Kidney epithelial cell (primary cell): ENCODE data around the gene S100A7A. TPM values are rescaled to one million over a fixed set of nuclear protein-coding genes. Genes with fewer than 3 reads are reported as not detected.
A peak's percentile ranks its signal among the peaks of the same experiment; 100 is the strongest.
"Not testable (repeated sequence)": the region's sequence is repeated elsewhere in the genome, so short reads cannot be mapped to it uniquely, and the experiment has no call there.

Source experiments
- DNase-seq: peaks from one replicate; pipeline ENCODE4 v3.0.0-alpha.2; 2010; ENCODE audit warnings: low read depth
- H3K27me3 ChIP-seq: 2 replicates; pipeline ENCODE4 v1.6.0; 2011; ENCODE audit warnings: low read length; ENCODE audit not compliant: control insufficient read depth, insufficient read depth
- H3K36me3 ChIP-seq: 2 replicates; pipeline ENCODE4 v1.5.1; 2011; ENCODE audit warnings: low read length; ENCODE audit not compliant: control insufficient read depth, insufficient read depth
- H3K4me3 ChIP-seq: 2 replicates; pipeline ENCODE4 v1.5.1; 2011; ENCODE audit warnings: low read depth, mild to moderate bottlenecking, control low read depth, low read length
- CTCF ChIP-seq: IDR thresholded peaks from 2 replicates; pipeline ENCODE4 v1.5.1; 2011; ENCODE audit warnings: mild to moderate bottlenecking, moderate library complexity, low read length, control low read depth, inconsistent platforms; ENCODE audit not compliant: insufficient read depth, poor library complexity, severe bottlenecking
- total RNA-seq: library from RNA; depleted of rRNA; stranded (reverse); fragments of >200 nt; gene quantifications from 2 replicates; pipeline ENCODE4 v1.2.3, GENCODE V29; 2015

S100A7A gene
- total RNA-seq, 1 donor from 2014 or later: not detected

GRCh38 chr1:153400244-153400643, 16.1 kb upstream of the S100A7A start:
- Histone ChIP-seq H3K4me3 (no peak overlapping the region), H3K36me3 (no peaks in the 10 kb centered on the region), H3K27me3 (no peaks in the 10 kb centered on the region)
- DNase-seq: no peak
- TF ChIP-seq CTCF: no peak

- no peak overlapping the region for H3K4me3 ChIP-seq
- no peaks in the 10 kb centered on the region for H3K36me3 ChIP-seq
- no peak for TF ChIP-seq CTCF
- DNase-seq: no peak
- no peaks in the 10 kb centered on the region for H3K27me3 ChIP-seq
Observed at GRCh38 chr1:153401461-153401860, 14.9 kb upstream of the S100A7A start.

- H3K36me3 ChIP-seq: no peaks in the 10 kb centered on the region
- H3K4me3 ChIP-seq: no peak overlapping the region
- TF ChIP-seq CTCF: no peak
- DNase-seq: no peak
- H3K27me3 ChIP-seq: no peaks in the 10 kb centered on the region
Observed at GRCh38 chr1:153402226-153402625, 14.1 kb upstream of the S100A7A start.

DNA sequence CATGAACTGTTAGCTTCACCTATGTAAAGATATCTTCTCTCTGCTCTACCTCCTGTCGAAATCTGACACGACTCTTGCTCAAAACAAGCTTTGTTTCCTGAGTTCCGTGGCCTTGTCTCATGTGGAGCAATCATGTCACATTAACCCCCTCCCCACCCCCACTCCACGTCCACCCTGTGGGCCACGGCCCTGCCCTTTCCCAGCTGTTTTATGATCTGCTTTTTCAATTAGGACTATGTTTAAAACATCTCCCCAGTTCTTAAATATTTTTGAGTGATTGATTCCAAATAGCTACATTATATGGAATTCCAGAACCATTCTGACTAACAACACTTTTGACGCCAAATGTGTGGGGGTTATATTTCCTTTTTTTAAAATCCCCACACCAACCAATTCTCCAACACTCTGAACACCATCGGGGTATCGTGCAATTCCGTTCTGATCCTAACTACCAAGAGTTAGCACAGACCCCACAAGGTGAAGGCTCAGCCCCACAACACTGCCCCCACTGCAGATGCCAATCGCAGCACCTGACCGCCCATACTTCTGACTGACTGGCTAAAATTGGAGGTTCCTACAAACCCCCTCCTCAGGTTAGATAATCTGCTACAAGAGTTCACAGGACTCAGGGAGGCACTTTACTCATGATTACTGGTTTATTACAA, 12.8 kb upstream of the S100A7A start:
- TF ChIP-seq CTCF: no peak
- H3K27me3 ChIP-seq: no peaks in the 10 kb centered on the region
- H3K4me3 ChIP-seq: no peak overlapping the region
- DNase-seq: no peak
- no peaks in the 10 kb centered on the region for H3K36me3 ChIP-seq

GRCh38 chr1:153404086-153404635, 12.2 kb upstream of the S100A7A start:
- no peak for DNase-seq
- TF ChIP-seq CTCF: no peak
- H3K27me3 ChIP-seq: no peaks in the 10 kb centered on the region
- H3K36me3 ChIP-seq: no peaks in the 10 kb centered on the region
- no peak overlapping the region for H3K4me3 ChIP-seq

DNA sequence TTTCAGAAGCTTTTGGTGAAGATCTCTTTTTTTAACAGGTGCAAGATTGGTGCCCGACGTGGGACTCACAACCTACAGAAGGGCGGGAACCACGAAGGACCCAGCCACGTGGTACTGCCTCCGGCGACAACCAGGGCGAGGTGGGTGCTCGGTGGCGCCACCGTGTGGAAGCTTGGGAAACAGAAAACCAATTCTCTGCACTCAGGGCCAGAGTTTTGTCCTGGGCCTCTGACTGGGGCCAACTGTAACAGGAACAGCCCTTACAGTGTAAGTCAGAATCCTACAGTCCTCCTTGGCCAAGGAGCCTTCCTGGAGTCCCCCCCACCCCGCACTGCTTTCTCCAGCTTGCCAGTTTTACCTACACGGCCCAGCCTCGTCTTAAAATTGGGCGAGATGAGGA, 11.6 kb upstream of the S100A7A start:
- no peak for DNase-seq
- Histone ChIP-seq H3K27me3 (no peaks in the 10 kb centered on the region), H3K36me3 (no peaks in the 10 kb centered on the region), H3K4me3 (no peak overlapping the region)
- peak; percentile 41 for TF ChIP-seq CTCF

- DNase-seq, H3K4me3 ChIP-seq, H3K36me3 ChIP-seq, H3K27me3 ChIP-seq: not testable (repeated sequence)
Observed at GRCh38 chr1:153405825-153406599, 10.3 kb upstream of the S100A7A start.

GRCh38 chr1:153407274-153407673, 9.0 kb upstream of the S100A7A start:
- not testable (repeated sequence) for DNase-seq, H3K4me3 ChIP-seq, H3K36me3 ChIP-seq, H3K27me3 ChIP-seq
